A673 (cell line): ENCODE results near the gene CPZ. TPM values are rescaled to one million over a fixed set of nuclear protein-coding genes. Genes with fewer than 3 reads are reported as not detected.

Source experiments
- BruUV-seq: library from RNA; stranded (reverse); fragments of 400-500 nt; replicated peaks from 2 replicates; lab custom pipeline; 2021; lab: Mats Ljungman, UMichigan
- CTCF ChIA-PET: fragments of 300-600 bp; sonication (Branson Sonifier 250); formaldehyde crosslinking; loops from one replicate; lab custom pipeline; 2022; ENCODE audit warnings: antibody characterized with exemption; lab: Charles Lee
- POLR2A ChIA-PET: fragments of 300-600 bp; sonication (Branson Sonifier 250); formaldehyde crosslinking; loops from one replicate; lab custom pipeline; 2022; ENCODE audit warnings: antibody characterized with exemption; ENCODE audit not compliant: low non-redundant PET; lab: Charles Lee
- DNase-seq: peaks from one replicate; pipeline ENCODE4 v3.0.0-alpha.2; 2015; ENCODE audit warnings: low spot score
- H3K27ac ChIP-seq: fragments of 200-600 bp; sonication (generic); 2 replicates; pipeline ENCODE4 v1.5.1; 2016; ENCODE audit warnings: mixed run types, low read depth, mild to moderate bottlenecking, mixed read lengths, antibody characterized with exemption, low read length; ENCODE audit not compliant: poor library complexity, severe bottlenecking
- H3K27me3 ChIP-seq: fragments of 200-600 bp; sonication (generic); replicated peaks from 2 replicates; pipeline ENCODE4 v1.6.1; 2017; ENCODE audit warnings: mixed run types, low read depth, mild to moderate bottlenecking, mixed read lengths, antibody characterized with exemption, low read length; ENCODE audit not compliant: insufficient read depth, poor library complexity
- H3K36me3 ChIP-seq: fragments of 200-600 bp; sonication (generic); 2 replicates; pipeline ENCODE4 v1.6.1; 2016; ENCODE audit warnings: mixed run types, mild to moderate bottlenecking, mixed read lengths, antibody characterized with exemption, low read length; ENCODE audit not compliant: insufficient read depth, poor library complexity, severe bottlenecking
- H3K4me1 ChIP-seq: fragments of 200-600 bp; sonication (generic); 2 replicates; pipeline ENCODE4 v1.6.1; 2017; ENCODE audit warnings: mixed run types, mild to moderate bottlenecking, mixed read lengths, antibody characterized with exemption, low read length; ENCODE audit not compliant: insufficient read depth, poor library complexity, severe bottlenecking
- H3K4me3 ChIP-seq: fragments of 200-600 bp; sonication (generic); 2 replicates; pipeline ENCODE4 v1.5.1; 2016; ENCODE audit warnings: low read depth, mixed run types, mild to moderate bottlenecking, mixed read lengths, low read length; ENCODE audit not compliant: poor library complexity, severe bottlenecking
- H3K9me3 ChIP-seq: fragments of 200-600 bp; sonication (generic); 2 replicates; pipeline ENCODE4 v1.6.1; 2016; ENCODE audit warnings: mixed run types, low read depth, mild to moderate bottlenecking, mixed read lengths, antibody characterized with exemption, low read length; ENCODE audit not compliant: poor library complexity, severe bottlenecking
- EZH2 ChIP-seq: fragments of 200-600 bp; sonication (generic); IDR thresholded peaks from 2 replicates; pipeline ENCODE4 v1.6.1; 2017; ENCODE audit warnings: borderline replicate concordance, low read depth, mild to moderate bottlenecking, mixed read lengths, antibody characterized with exemption, low read length; ENCODE audit not compliant: poor library complexity, severe bottlenecking
- intact Hi-C: fragments of 100-400 bp; cut with micrococcal nuclease; formaldehyde crosslinking; loops from one replicate; pipeline ENCODE4 v1.10.0; 2022; ENCODE audit not compliant: unreplicated experiment
- total RNA-seq: library from RNA; stranded (reverse); gene quantifications from 2 replicates; pipeline ENCODE4 v1.2.3, GENCODE V29; 2021
- TF ChIP-seq, protein P1 (sequence below): fragments of 300-800, 200-600 bp; sonication (generic); conservative IDR thresholded peaks from 2 replicates; pipeline ENCODE4 v1.5.1; 2017; ENCODE audit warnings: low read depth, mild to moderate bottlenecking, antibody characterized with exemption, low read length, moderate library complexity, mixed read lengths

Gene CPZ
- total RNA-seq, 1 experiment from 2014 or later: 0.34 TPM

GRCh38 chr4:8544282-8544681 is 48.3 kb upstream of the CPZ start:
- ChIA-PET POLR2A (no interaction called here), CTCF (no interaction called here)
- peaks cover 6% of the 10 kb centered on the region for H3K27me3 ChIP-seq
- no peaks in the 10 kb centered on the region for H3K4me1 ChIP-seq
- no peak for DNase-seq
- intact Hi-C loops: no loop called here
- no peak overlapping the region for H3K27ac ChIP-seq
- H3K36me3 ChIP-seq: no peaks in the 10 kb centered on the region
- BruUV-seq: no TSS peak
- H3K4me3 ChIP-seq: no peak overlapping the region
- H3K9me3 ChIP-seq: no peaks in the 10 kb centered on the region
- TF ChIP-seq, protein P1, sequence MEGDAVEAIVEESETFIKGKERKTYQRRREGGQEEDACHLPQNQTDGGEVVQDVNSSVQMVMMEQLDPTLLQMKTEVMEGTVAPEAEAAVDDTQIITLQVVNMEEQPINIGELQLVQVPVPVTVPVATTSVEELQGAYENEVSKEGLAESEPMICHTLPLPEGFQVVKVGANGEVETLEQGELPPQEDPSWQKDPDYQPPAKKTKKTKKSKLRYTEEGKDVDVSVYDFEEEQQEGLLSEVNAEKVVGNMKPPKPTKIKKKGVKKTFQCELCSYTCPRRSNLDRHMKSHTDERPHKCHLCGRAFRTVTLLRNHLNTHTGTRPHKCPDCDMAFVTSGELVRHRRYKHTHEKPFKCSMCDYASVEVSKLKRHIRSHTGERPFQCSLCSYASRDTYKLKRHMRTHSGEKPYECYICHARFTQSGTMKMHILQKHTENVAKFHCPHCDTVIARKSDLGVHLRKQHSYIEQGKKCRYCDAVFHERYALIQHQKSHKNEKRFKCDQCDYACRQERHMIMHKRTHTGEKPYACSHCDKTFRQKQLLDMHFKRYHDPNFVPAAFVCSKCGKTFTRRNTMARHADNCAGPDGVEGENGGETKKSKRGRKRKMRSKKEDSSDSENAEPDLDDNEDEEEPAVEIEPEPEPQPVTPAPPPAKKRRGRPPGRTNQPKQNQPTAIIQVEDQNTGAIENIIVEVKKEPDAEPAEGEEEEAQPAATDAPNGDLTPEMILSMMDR: no peak
- TF ChIP-seq EZH2: no peak

GRCh38 chr4:8544741-8545438 is 47.7 kb upstream of the CPZ start:
- Histone ChIP-seq H3K9me3 (no peaks in the 10 kb centered on the region), H3K36me3 (no peaks in the 10 kb centered on the region), H3K4me1 (no peaks in the 10 kb centered on the region), H3K27ac (no peak overlapping the region), H3K4me3 (no peak overlapping the region), H3K27me3 (peaks cover 6% of the 10 kb centered on the region)
- intact Hi-C loops: no loop called here
- no TSS peak for BruUV-seq
- TF ChIP-seq, protein P1: no peak
- TF ChIP-seq EZH2: no peak
- POLR2A ChIA-PET: no interaction called here
- no peak for DNase-seq
- CTCF ChIA-PET: no interaction called here

DNA sequence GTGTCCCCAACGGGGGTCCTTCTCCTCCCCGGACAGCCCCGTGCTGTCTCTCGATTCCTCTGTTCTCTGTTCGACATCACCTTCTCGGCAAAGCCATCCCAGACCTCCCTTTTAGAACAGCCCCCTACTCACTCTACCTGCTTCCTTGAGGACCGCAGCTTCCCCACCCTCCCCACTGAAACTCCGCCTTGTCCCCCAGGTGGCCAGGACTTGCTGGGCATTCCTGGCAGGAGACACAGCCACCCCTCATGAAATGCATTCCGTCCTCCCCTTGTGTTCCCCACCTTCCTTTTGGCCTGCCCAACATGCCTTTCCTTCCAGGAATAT is 47.2 kb upstream of the CPZ start:
- CTCF ChIA-PET: no interaction called here
- no peak overlapping the region for H3K27ac ChIP-seq
- no peak overlapping the region for H3K4me3 ChIP-seq
- intact Hi-C loops: no loop called here
- TF ChIP-seq, protein P1: no peak
- no peak for TF ChIP-seq EZH2
- no peak for DNase-seq
- peaks cover 6% of the 10 kb centered on the region for H3K27me3 ChIP-seq
- no TSS peak for BruUV-seq
- H3K4me1 ChIP-seq: no peaks in the 10 kb centered on the region
- no peaks in the 10 kb centered on the region for H3K36me3 ChIP-seq
- POLR2A ChIA-PET: no interaction called here
- H3K9me3 ChIP-seq: no peaks in the 10 kb centered on the region
